HEK293 (cell line): ENCODE measurements around the gene CENPV.
"Not testable (repeated sequence)": the region's sequence is repeated elsewhere in the genome, so short reads cannot be mapped to it uniquely, and the experiment has no call there.

Source experiments
- CTCF ChIA-PET: fragments of 350-600 bp; formaldehyde crosslinking; extraction: SDS; loops from one replicate; lab custom pipeline; 2021; ENCODE audit warnings: antibody characterized with exemption; lab: Yijun Ruan, JAX
- POLR2A ChIA-PET: fragments of 300-600 bp; formaldehyde crosslinking; extraction: SDS; loops from one replicate; lab custom pipeline; 2020; ENCODE audit warnings: antibody characterized with exemption, inconsistent platforms; lab: Yijun Ruan, JAX
- H3K27ac ChIP-seq: fragments of 200-500 bp; sonication (Bioruptor generic); 2 replicates; pipeline ENCODE4 v1.5.1; 2014; ENCODE audit warnings: low read depth, low read length, control low read depth, inconsistent platforms; ENCODE audit errors: extremely low read depth
- H3K36me3 ChIP-seq, 2 experiments: fragments of 200-500 bp in 1 of 2; sonication (Bioruptor generic) in 1 of 2; 1 replicate in 1 of 2; 2 replicates in 1 of 2; pipeline ENCODE4 v1.5.1; 2014 to 2017; ENCODE audit warnings: inconsistent platforms in 2 of 2, low read length in 2 of 2; ENCODE audit not compliant: control insufficient read depth in 2 of 2, insufficient read depth in 1 of 2
- H3K4me1 ChIP-seq: fragments of 200-500 bp; sonication (Bioruptor generic); 2 replicates; pipeline ENCODE4 v1.5.1; 2014; ENCODE audit warnings: mild to moderate bottlenecking, low read length, inconsistent platforms; ENCODE audit not compliant: control insufficient read depth, insufficient read depth
- H3K4me3 ChIP-seq: 2 replicates; pipeline ENCODE4 v1.5.1; 2011; ENCODE audit warnings: low read depth, mild to moderate bottlenecking, control low read depth, low read length, moderate library complexity
- H3K9me3 ChIP-seq: fragments of 200-500 bp; sonication (Bioruptor generic); 2 replicates; pipeline ENCODE4 v1.5.1; 2014; ENCODE audit warnings: low read depth, low read length, inconsistent platforms; ENCODE audit not compliant: control insufficient read depth, insufficient read depth
- EGR2 ChIP-seq: fragments of 450-650 bp; formaldehyde crosslinking; IDR thresholded peaks from 2 replicates; pipeline ENCODE4 v1.5.1; 2016; ENCODE audit warnings: low read depth, missing biosample characterization, missing genetic modification characterization
- HOXD13 ChIP-seq: sonication (generic); formaldehyde crosslinking; IDR thresholded peaks from 2 replicates; pipeline ENCODE4 v1.8.0; 2022; ENCODE audit warnings: missing genetic modification reagents, borderline replicate concordance
- OSR2 ChIP-seq: fragments of 450-650 bp; formaldehyde crosslinking; IDR thresholded peaks from 2 replicates; pipeline ENCODE4 v1.5.1; 2016; ENCODE audit warnings: missing biosample characterization, missing genetic modification characterization
- RBAK ChIP-seq: fragments of 450-650 bp; formaldehyde crosslinking; IDR thresholded peaks from 2 replicates; pipeline ENCODE4 v1.5.1; 2016; ENCODE audit warnings: missing biosample characterization, missing genetic modification characterization
- ZBTB20 ChIP-seq: fragments of 450-650 bp; formaldehyde crosslinking; IDR thresholded peaks from 2 replicates; pipeline ENCODE4 v1.5.1; 2016; ENCODE audit warnings: missing biosample characterization, missing genetic modification characterization
- ZFHX2 ChIP-seq: fragments of 450-650 bp; formaldehyde crosslinking; conservative IDR thresholded peaks from 2 replicates; pipeline ENCODE4 v1.5.1; 2016; ENCODE audit warnings: missing biosample characterization, missing genetic modification characterization
- ZNF121 ChIP-seq: fragments of 450-650 bp; formaldehyde crosslinking; IDR thresholded peaks from 2 replicates; pipeline ENCODE4 v1.5.1; 2016; ENCODE audit warnings: missing biosample characterization, missing genetic modification characterization
- ZNF292 ChIP-seq: fragments of 450-650 bp; formaldehyde crosslinking; IDR thresholded peaks from 2 replicates; pipeline ENCODE4 v1.5.1; 2016; ENCODE audit warnings: low read depth, missing biosample characterization, missing genetic modification characterization, borderline replicate concordance
- ZNF341 ChIP-seq: fragments of 450-650 bp; formaldehyde crosslinking; IDR thresholded peaks from 2 replicates; pipeline ENCODE4; 2016; ENCODE audit warnings: low read depth, missing biosample characterization, missing genetic modification characterization
- ZNF473 ChIP-seq: fragments of 450-650 bp; formaldehyde crosslinking; IDR thresholded peaks from 2 replicates; pipeline ENCODE4 v1.5.1; 2017; ENCODE audit warnings: missing biosample characterization, missing genetic modification characterization
- ZNF529 ChIP-seq: fragments of 450-650 bp; formaldehyde crosslinking; IDR thresholded peaks from 2 replicates; pipeline ENCODE4 v1.5.1; 2017; ENCODE audit warnings: missing genetic modification characterization, missing biosample characterization; ENCODE audit not compliant: insufficient replicate concordance
- ZNF629 ChIP-seq: fragments of 450-650 bp; formaldehyde crosslinking; IDR thresholded peaks from 2 replicates; pipeline ENCODE4 v1.5.1; 2017; ENCODE audit warnings: missing biosample characterization, missing genetic modification characterization
- ZNF660 ChIP-seq: fragments of 450-650 bp; IDR thresholded peaks from 2 replicates; pipeline ENCODE4 v1.5.1; 2018; ENCODE audit warnings: missing biosample characterization, mild to moderate bottlenecking, missing genetic modification characterization
- ZNF747 ChIP-seq: fragments of 450-650 bp; formaldehyde crosslinking; IDR thresholded peaks from 2 replicates; pipeline ENCODE4 v1.5.1; 2016; ENCODE audit warnings: missing biosample characterization, missing genetic modification characterization
- TF ChIP-seq, protein P1 (sequence below): fragments of 450-650 bp; formaldehyde crosslinking; IDR thresholded peaks from 2 replicates; pipeline ENCODE4 v1.5.1; 2016; ENCODE audit warnings: missing biosample characterization, missing genetic modification characterization

Gene CENPV

DNA sequence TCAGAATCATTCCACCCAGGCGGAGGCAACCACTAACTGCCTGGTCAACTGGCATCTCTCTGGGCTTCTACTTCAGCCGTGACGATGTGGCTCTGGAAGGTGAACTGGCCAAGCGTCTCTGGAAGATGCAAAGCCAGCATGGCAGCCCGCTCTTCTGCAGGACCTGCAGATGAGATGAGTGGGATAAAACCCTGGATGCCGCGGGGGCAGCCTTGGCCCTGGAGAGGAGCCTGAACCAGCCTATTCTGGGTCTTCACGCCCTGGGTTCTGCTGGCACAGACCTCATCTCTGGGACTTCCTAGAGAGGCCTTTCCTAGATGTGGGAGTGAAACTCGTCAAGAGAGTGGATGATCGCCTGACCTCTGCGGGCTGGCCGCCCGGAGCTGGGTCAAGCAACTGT, 38.2 kb upstream of the CENPV start:
- no peaks in the 10 kb centered on the region for H3K4me1 ChIP-seq
- no peak overlapping the region for H3K27ac ChIP-seq
- H3K9me3 ChIP-seq = no peaks in the 10 kb centered on the region
- no peak overlapping the region for H3K4me3 ChIP-seq
- ChIA-PET CTCF (interaction anchor here (0.7 kb wide), 2 partner anchors 20 to 34 kb away, joined by 3 read pairs; no protein-coding TSS in a partner anchor), POLR2A (interaction anchor here (0.7 to 1.8 kb wide), 3 partner anchors 11 to 47 kb away, joined by 3 to 7 read pairs (median 4); partner anchors contain the start of gene UBB)
- TF ChIP-seq ZNF292 = no peak
- no peak for TF ChIP-seq ZNF473 (tag by site-specific recombination)
- no peak for TF ChIP-seq EGR2
- peaks cover 0 to 4% of the 10 kb centered on the region in 2 experiments; a peak in 1 of 3 replicates for H3K36me3 ChIP-seq

DNA sequence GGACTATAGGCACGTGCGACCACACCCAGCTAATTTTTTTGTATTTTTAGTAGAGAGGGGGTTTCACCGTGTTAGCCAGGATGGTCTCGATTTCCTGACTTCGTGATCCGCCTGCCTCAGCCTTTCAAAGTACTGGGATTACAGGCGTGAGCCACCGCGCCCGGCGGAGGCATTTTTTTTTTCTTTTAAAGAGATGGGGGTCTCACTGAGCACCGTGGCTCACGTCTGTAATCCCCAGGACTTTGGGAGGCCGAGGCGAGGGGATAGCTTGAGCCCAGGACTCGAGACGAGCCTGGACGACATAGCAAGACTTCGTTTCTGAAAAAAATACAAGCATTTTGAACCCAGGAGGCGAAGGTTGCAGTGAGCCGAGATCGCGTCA, 32.8 kb upstream of the CENPV start:
- not testable (repeated sequence) for H3K4me1 ChIP-seq, H3K4me3 ChIP-seq, H3K9me3 ChIP-seq
- CTCF ChIA-PET = interaction anchor here (0.6 to 2.3 kb wide), 11 partner anchors 11 to 136 kb away, joined by 3 to 21 read pairs (median 4); partner anchors contain the start of gene TRPV2
- H3K36me3 ChIP-seq = peaks cover 12 to 33% of the 10 kb centered on the region in 2 experiments
- peak overlapping the region; percentile 67; the same call in 1 of the 2 replicates for H3K27ac ChIP-seq
- POLR2A ChIA-PET = interaction anchor here (0.7 to 2.0 kb wide), 5 partner anchors 32 to 1876 kb away, joined by 3 to 16 read pairs (median 5); no protein-coding TSS in a partner anchor

DNA sequence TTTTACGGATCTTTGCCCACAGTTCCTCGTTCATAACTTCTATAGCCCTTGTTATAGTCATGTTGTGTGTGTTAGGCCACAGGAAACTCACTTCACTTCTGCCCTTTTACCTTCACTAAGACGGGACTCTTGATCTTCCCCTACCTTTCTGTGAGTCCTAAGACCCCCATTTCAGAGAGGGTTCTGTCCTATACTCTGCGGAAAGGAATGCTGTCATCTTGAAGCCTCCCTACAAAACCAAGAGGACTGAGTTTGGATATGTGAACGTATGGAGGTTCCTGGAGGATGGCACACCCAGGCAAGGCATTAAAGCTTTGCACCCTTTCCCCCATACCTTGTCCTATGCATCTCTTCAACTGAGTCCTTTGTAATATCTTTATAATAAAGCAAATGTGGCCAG, 31.3 kb upstream of the CENPV start:
- no peak overlapping the region for H3K4me3 ChIP-seq
- H3K9me3 ChIP-seq = no peaks in the 10 kb centered on the region
- ChIA-PET CTCF (interaction anchor here (0.9 to 2.3 kb wide), 6 partner anchors 20 to 137 kb away, joined by 3 to 21 read pairs (median 6); no protein-coding TSS in a partner anchor), POLR2A (interaction anchor here (0.6 to 2.0 kb wide), 5 partner anchors 10 to 54 kb away, joined by 3 to 16 read pairs (median 3); no protein-coding TSS in a partner anchor)
- H3K4me1 ChIP-seq = peaks cover 8% of the 10 kb centered on the region; the same call in 1 of the 2 replicates
- H3K27ac ChIP-seq = 0 out of 2 replicates have a peak overlapping the region, but pooled peaks have one; percentile 20
- TF ChIP-seq HOXD13 (CRISPR knock-in tag) = no peak
- peaks cover 12 to 33% of the 10 kb centered on the region in 2 experiments for H3K36me3 ChIP-seq

DNA sequence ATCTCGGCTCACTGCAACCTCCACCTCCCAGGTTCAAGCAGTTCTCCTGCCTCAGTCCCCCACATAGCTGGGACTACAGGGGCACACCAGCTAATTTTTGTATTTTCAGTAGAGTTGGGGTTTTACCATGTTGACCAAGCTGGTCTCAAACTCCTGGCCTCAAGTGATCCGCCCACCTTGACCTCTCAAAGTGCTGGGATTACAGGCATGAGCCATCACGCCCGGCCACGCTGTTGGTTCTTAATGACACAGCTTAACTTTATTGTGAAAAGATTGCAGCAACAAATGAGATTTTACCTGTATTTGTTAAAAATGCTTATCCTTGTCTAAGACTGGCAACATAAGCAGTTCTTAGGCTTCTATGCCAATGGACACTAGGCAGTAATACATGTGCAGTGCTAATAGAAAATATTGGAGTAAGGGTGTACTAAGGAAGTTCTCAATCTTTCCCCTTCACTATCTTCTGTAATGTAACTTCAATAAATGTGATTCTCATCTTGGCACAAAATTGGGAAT, 30.6 kb upstream of the CENPV start:
- H3K4me1 ChIP-seq = peaks cover 8% of the 10 kb centered on the region; the same call in 1 of the 2 replicates
- no peak overlapping the region for H3K27ac ChIP-seq
- H3K9me3 ChIP-seq = no peaks in the 10 kb centered on the region
- TF ChIP-seq ZNF629 (tag by site-specific recombination) = 0 out of 2 replicates have a peak, but pooled peaks have one; percentile 1
- no peak for TF ChIP-seq RBAK (tag by site-specific recombination)
- no peak for TF ChIP-seq ZNF660 (tag by site-specific recombination)
- no peak for TF ChIP-seq ZBTB20
- TF ChIP-seq, protein P1, sequence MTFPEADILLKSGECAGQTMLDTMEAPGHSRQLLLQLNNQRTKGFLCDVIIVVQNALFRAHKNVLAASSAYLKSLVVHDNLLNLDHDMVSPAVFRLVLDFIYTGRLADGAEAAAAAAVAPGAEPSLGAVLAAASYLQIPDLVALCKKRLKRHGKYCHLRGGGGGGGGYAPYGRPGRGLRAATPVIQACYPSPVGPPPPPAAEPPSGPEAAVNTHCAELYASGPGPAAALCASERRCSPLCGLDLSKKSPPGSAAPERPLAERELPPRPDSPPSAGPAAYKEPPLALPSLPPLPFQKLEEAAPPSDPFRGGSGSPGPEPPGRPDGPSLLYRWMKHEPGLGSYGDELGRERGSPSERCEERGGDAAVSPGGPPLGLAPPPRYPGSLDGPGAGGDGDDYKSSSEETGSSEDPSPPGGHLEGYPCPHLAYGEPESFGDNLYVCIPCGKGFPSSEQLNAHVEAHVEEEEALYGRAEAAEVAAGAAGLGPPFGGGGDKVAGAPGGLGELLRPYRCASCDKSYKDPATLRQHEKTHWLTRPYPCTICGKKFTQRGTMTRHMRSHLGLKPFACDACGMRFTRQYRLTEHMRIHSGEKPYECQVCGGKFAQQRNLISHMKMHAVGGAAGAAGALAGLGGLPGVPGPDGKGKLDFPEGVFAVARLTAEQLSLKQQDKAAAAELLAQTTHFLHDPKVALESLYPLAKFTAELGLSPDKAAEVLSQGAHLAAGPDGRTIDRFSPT = 0 out of 2 replicates have a peak, but pooled peaks have one; percentile 8
- peak; percentile 48 for TF ChIP-seq ZFHX2 (tag by site-specific recombination)
- TF ChIP-seq ZNF529 (tag by site-specific recombination) = no peak
- TF ChIP-seq OSR2 (tag by site-specific recombination) = no peak
- TF ChIP-seq ZNF747 (tag by site-specific recombination) = no peak
- TF ChIP-seq ZNF341 (tag by site-specific recombination) = 0 out of 2 replicates have a peak, but pooled peaks have one; percentile 24
- 0 out of 2 replicates have a peak, but pooled peaks have one; percentile 1 for TF ChIP-seq ZNF121 (tag by site-specific recombination)
- TF ChIP-seq, all 188 proteins: peak for 5
- peaks cover 12 to 33% of the 10 kb centered on the region in 2 experiments for H3K36me3 ChIP-seq
- no peak overlapping the region for H3K4me3 ChIP-seq
- POLR2A ChIA-PET = interaction anchor here (1.5 to 3.7 kb wide), 3 partner anchors 30 to 60 kb away, joined by 4 to 44 read pairs (median 13); partner anchors contain the start of gene CENPV
- CTCF ChIA-PET = interaction anchor here (0.7 to 1.9 kb wide), 4 partner anchors 19 to 137 kb away, joined by 3 to 14 read pairs (median 4); no protein-coding TSS in a partner anchor
